CD4-positive, CD25-positive, alpha-beta regulatory T cell (primary cell): Measurements from ENCODE around the gene SMU1. TPM values are rescaled to one million over a fixed set of nuclear protein-coding genes. Genes with fewer than 3 reads are reported as not detected.

Experiments
- ATAC-seq, 2 donors: fragments of 150-1000 bp; cut with Tn5 transposase; one replicate each; pipeline ENCODE4 v1.10.0; 2021; ENCODE audit warnings: low read depth in 2 of 2, moderate number of reproducible peaks in 2 of 2, moderate library complexity in 1 of 2
- DNase-seq, 3 donors: peaks; one replicate each; pipeline versions ENCODE4 v3.0.0 to v3.0.0-alpha.2; 2012 to 2022; ENCODE audit warnings: mixed read lengths in 1 of 3
- H3K27ac ChIP-seq: one replicate; pipeline ENCODE4 v1.7.0; 2013; ENCODE audit warnings: mild to moderate bottlenecking, low read length; ENCODE audit not compliant: insufficient read depth, poor library complexity, severe bottlenecking
- H3K27me3 ChIP-seq: one replicate; pipeline ENCODE4 v1.7.0; 2013; ENCODE audit warnings: low read length; ENCODE audit not compliant: control insufficient read depth, insufficient read depth
- H3K36me3 ChIP-seq: one replicate; pipeline ENCODE4 v1.7.0; 2013; ENCODE audit warnings: mild to moderate bottlenecking, low read length, moderate library complexity; ENCODE audit not compliant: control insufficient read depth, insufficient read depth
- H3K4me1 ChIP-seq: 2 replicates; pipeline ENCODE4 v1.7.0; 2013; ENCODE audit warnings: mild to moderate bottlenecking, low read length; ENCODE audit not compliant: insufficient read depth, control insufficient read depth, poor library complexity, severe bottlenecking
- H3K4me3 ChIP-seq: one replicate; pipeline ENCODE4 v1.7.0; 2013; ENCODE audit warnings: low read depth, mild to moderate bottlenecking, low read length, moderate library complexity
- H3K9me3 ChIP-seq, 2 experiments: 1 replicate in 1 of 2; 2 replicates in 1 of 2; pipeline ENCODE4 v1.7.0; 2013; ENCODE audit warnings: low read length in 2 of 2, mild to moderate bottlenecking in 1 of 2, moderate library complexity in 1 of 2; ENCODE audit not compliant: control insufficient read depth in 2 of 2
- H3K27ac Mint-ChIP-seq, 3 donors: one replicate each; pipeline ENCODE4 v1.8.0; 2020 to 2022; ENCODE audit warnings: mild to moderate bottlenecking in 3 of 3, mixed read lengths in 3 of 3, moderate library complexity in 2 of 3
- H3K27me3 Mint-ChIP-seq: one replicate; pipeline ENCODE4 v1.8.0; 2022; ENCODE audit warnings: mild to moderate bottlenecking, mixed read lengths
- H3K36me3 Mint-ChIP-seq: one replicate; pipeline ENCODE4 v1.8.0; 2020; ENCODE audit warnings: mixed read lengths
- H3K4me1 Mint-ChIP-seq, 4 donors: one replicate each; pipeline ENCODE4 v1.8.0; 2020 to 2022; ENCODE audit warnings: mixed read lengths in 4 of 4, mild to moderate bottlenecking in 1 of 4
- H3K4me3 Mint-ChIP-seq, 4 donors: one replicate each; pipeline ENCODE4 v1.8.0; 2020 to 2022; ENCODE audit warnings: mild to moderate bottlenecking in 4 of 4, mixed read lengths in 4 of 4, moderate library complexity in 3 of 4
- H3K9me3 Mint-ChIP-seq, 7 donors: one replicate each; pipeline ENCODE4 v1.8.0; 2020 to 2022; ENCODE audit warnings: mixed read lengths in 7 of 7, mild to moderate bottlenecking in 3 of 7, moderate library complexity in 2 of 7
- polyA plus RNA-seq, 4 donors: library from polyadenylated mRNA; unstranded; fragments of 300-500 nt; fragmentation: Illumina TruSeq; gene quantifications; one replicate each; pipeline ENCODE4 v1.2.3, GENCODE V29; 2021
- total RNA-seq: library from RNA; stranded (reverse); gene quantifications from one replicate; pipeline ENCODE4 v1.2.3, GENCODE V29; 2022

SMU1 gene
- total and polyA plus RNA-seq, 5 donors from 2014 or later: 22.7 to 27.9 (median 24.5) TPM

GRCh38 chr9:33117306-33117705, 40.8 kb upstream of the SMU1 start:
- DNase-seq (no peak), ATAC-seq (no peak)
- no peaks in the 10 kb centered on the region for H3K9me3 ChIP-seq
- no peaks in the 10 kb centered on the region for H3K27me3 Mint-ChIP-seq
- no peak overlapping the region for H3K27ac ChIP-seq
- peaks cover 60% of the 10 kb centered on the region for H3K36me3 Mint-ChIP-seq
- peaks cover 64% of the 10 kb centered on the region for H3K36me3 ChIP-seq
- peak overlapping the region in 2 of 3 donors; percentile 72 to 87 for H3K27ac Mint-ChIP-seq
- no peak overlapping the region for H3K4me3 ChIP-seq
- H3K4me3 Mint-ChIP-seq: no peak overlapping the region
- no peaks in the 10 kb centered on the region for H3K27me3 ChIP-seq
- H3K4me1 Mint-ChIP-seq: peaks cover 5 to 29% (median 17%) of the 10 kb centered on the region in 4 donors
- no peaks in the 10 kb centered on the region for H3K9me3 Mint-ChIP-seq
- peaks cover 9% of the 10 kb centered on the region for H3K4me1 ChIP-seq

GRCh38 chr9:33116860-33117259, 40.4 kb upstream of the SMU1 start:
- ATAC-seq: no peak
- no peak for DNase-seq

GRCh38 chr9:33114746-33115145, 38.3 kb upstream of the SMU1 start:
- H3K36me3 Mint-ChIP-seq: peaks cover 49% of the 10 kb centered on the region
- Histone ChIP-seq H3K4me1 (peaks cover 9% of the 10 kb centered on the region), H3K4me3 (no peak overlapping the region), H3K36me3 (peaks cover 67% of the 10 kb centered on the region), H3K27ac (no peak overlapping the region), H3K9me3 (no peaks in the 10 kb centered on the region), H3K27me3 (no peaks in the 10 kb centered on the region)
- no peak for DNase-seq
- H3K9me3 Mint-ChIP-seq: no peaks in the 10 kb centered on the region
- H3K4me3 Mint-ChIP-seq: no peak overlapping the region
- H3K27ac Mint-ChIP-seq: peak overlapping the region in 1 of 3 donors; percentile 14
- no peaks in the 10 kb centered on the region for H3K27me3 Mint-ChIP-seq
- ATAC-seq: no peak
- H3K4me1 Mint-ChIP-seq: peaks cover 0 to 25% (median 13%) of the 10 kb centered on the region in 4 donors

More at GRCh38 chr9:33116860-33117259, 40.4 kb upstream of the SMU1 start:
- H3K27me3 Mint-ChIP-seq: no peaks in the 10 kb centered on the region
- H3K27me3 ChIP-seq: no peaks in the 10 kb centered on the region
- H3K9me3 Mint-ChIP-seq: no peaks in the 10 kb centered on the region
- H3K4me3 Mint-ChIP-seq: no peak overlapping the region
- peaks cover 9% of the 10 kb centered on the region for H3K4me1 ChIP-seq
- no peak overlapping the region for H3K27ac ChIP-seq
- H3K36me3 ChIP-seq: peaks cover 64% of the 10 kb centered on the region
- H3K9me3 ChIP-seq: no peaks in the 10 kb centered on the region
- H3K36me3 Mint-ChIP-seq: peaks cover 60% of the 10 kb centered on the region
- peak overlapping the region in 2 of 3 donors; percentile 72 to 87 for H3K27ac Mint-ChIP-seq
- peaks cover 5 to 29% (median 17%) of the 10 kb centered on the region in 4 donors for H3K4me1 Mint-ChIP-seq
- no peak overlapping the region for H3K4me3 ChIP-seq

- H3K9me3 Mint-ChIP-seq: no peaks in the 10 kb centered on the region
- H3K4me3 Mint-ChIP-seq: no peak overlapping the region
- no peak for DNase-seq
- ATAC-seq: no peak
- peaks cover 63% of the 10 kb centered on the region for H3K36me3 ChIP-seq
- H3K4me1 Mint-ChIP-seq: peaks cover 0 to 22% (median 9%) of the 10 kb centered on the region in 4 donors
- peaks cover 46% of the 10 kb centered on the region for H3K36me3 Mint-ChIP-seq
- H3K27ac ChIP-seq: no peak overlapping the region
- H3K4me3 ChIP-seq: no peak overlapping the region
- peak overlapping the region in 2 of 3 donors; percentile 63 to 75 for H3K27ac Mint-ChIP-seq
- H3K4me1 ChIP-seq: peaks cover 9% of the 10 kb centered on the region
- H3K27me3 Mint-ChIP-seq: no peaks in the 10 kb centered on the region
- no peaks in the 10 kb centered on the region for H3K9me3 ChIP-seq
- no peaks in the 10 kb centered on the region for H3K27me3 ChIP-seq
These were observed 37.5 kb upstream of the SMU1 start for GRCh38 chr9:33113799-33114547.

- H3K4me1 Mint-ChIP-seq: peaks cover 0 to 10% (median 5%) of the 10 kb centered on the region in 4 donors
- H3K27ac ChIP-seq: no peak overlapping the region
- no peaks in the 10 kb centered on the region for H3K27me3 ChIP-seq
- H3K36me3 Mint-ChIP-seq: peaks cover 38% of the 10 kb centered on the region
- H3K9me3 ChIP-seq: no peaks in the 10 kb centered on the region
- H3K9me3 Mint-ChIP-seq: no peaks in the 10 kb centered on the region
- DNase-seq (no peak), ATAC-seq (no peak)
- peak overlapping the region; percentile 34 to 85 (median 73) for H3K27ac Mint-ChIP-seq
- H3K4me3 Mint-ChIP-seq: no peak overlapping the region
- no peaks in the 10 kb centered on the region for H3K27me3 Mint-ChIP-seq
- no peaks in the 10 kb centered on the region for H3K4me1 ChIP-seq
- H3K36me3 ChIP-seq: peaks cover 53% of the 10 kb centered on the region
- no peak overlapping the region for H3K4me3 ChIP-seq
These were observed 35.6 kb upstream of the SMU1 start for GRCh38 chr9:33112094-33112493.

- Histone ChIP-seq H3K9me3 (no peaks in the 10 kb centered on the region), H3K36me3 (peaks cover 51% of the 10 kb centered on the region), H3K4me3 (no peak overlapping the region), H3K27me3 (no peaks in the 10 kb centered on the region), H3K27ac (no peak overlapping the region), H3K4me1 (no peaks in the 10 kb centered on the region)
- ATAC-seq (no peak), DNase-seq (no peak)
- Mint-ChIP-seq H3K9me3 (no peaks in the 10 kb centered on the region), H3K27ac (peak overlapping the region; percentile 34 to 85 (median 73)), H3K27me3 (no peaks in the 10 kb centered on the region), H3K4me3 (no peak overlapping the region), H3K4me1 (peaks cover 0 to 7% (median 4%) of the 10 kb centered on the region in 4 donors), H3K36me3 (peaks cover 38% of the 10 kb centered on the region)
These were observed 35.2 kb upstream of the SMU1 start for GRCh38 chr9:33111631-33112030.

GRCh38 chr9:33110686-33111085, 34.2 kb upstream of the SMU1 start:
- Mint-ChIP-seq H3K27ac (peak overlapping the region in 2 of 3 donors; percentile 34 to 62), H3K4me3 (peak overlapping the region in 1 of 4 donors; percentile 29), H3K36me3 (peaks cover 35% of the 10 kb centered on the region), H3K9me3 (no peaks in the 10 kb centered on the region), H3K27me3 (no peaks in the 10 kb centered on the region), H3K4me1 (peaks cover 0 to 7% (median 6%) of the 10 kb centered on the region in 4 donors)
- ATAC-seq: no peak
- no peaks in the 10 kb centered on the region for H3K4me1 ChIP-seq
- DNase-seq: no peak
- no peaks in the 10 kb centered on the region for H3K9me3 ChIP-seq
- no peak overlapping the region for H3K4me3 ChIP-seq
- peaks cover 51% of the 10 kb centered on the region for H3K36me3 ChIP-seq
- no peaks in the 10 kb centered on the region for H3K27me3 ChIP-seq
- H3K27ac ChIP-seq: no peak overlapping the region
